Stomach (tissue), 4 donors: ENCODE data around the gene TTC17.

ENCODE experiments used
- EP300 ChIP-seq: sonication (generic); formaldehyde crosslinking; IDR thresholded peaks from one replicate; pipeline ENCODE4 v1.6.1; 2017; ENCODE audit warnings: antibody characterized with exemption
- POLR2A ChIP-seq, 4 donors: fragments of 450-650 bp; IDR thresholded peaks; one replicate each; pipeline ENCODE4 v1.6.1; 2016; ENCODE audit warnings: antibody characterized with exemption in 4 of 4, control low read depth in 2 of 4, mild to moderate bottlenecking in 1 of 4, moderate library complexity in 1 of 4
- POLR2AphosphoS5 ChIP-seq, 3 donors: sonication (generic); formaldehyde crosslinking; IDR thresholded peaks; one replicate each; pipeline ENCODE4 v1.6.1; 2016; ENCODE audit warnings: antibody characterized with exemption in 3 of 3
- TF ChIP-seq, protein P1 (sequence below), 7 experiments: fragments of 450-650 bp in 4 of 7; fragments of 200-600 bp in 3 of 7; sonication (generic) in 3 of 7; IDR thresholded peaks; one replicate each; pipeline ENCODE4 v1.5.1; 2016 to 2019; ENCODE audit warnings: antibody characterized with exemption in 7 of 7, control low read depth in 2 of 7, mild to moderate bottlenecking in 1 of 7

DNA sequence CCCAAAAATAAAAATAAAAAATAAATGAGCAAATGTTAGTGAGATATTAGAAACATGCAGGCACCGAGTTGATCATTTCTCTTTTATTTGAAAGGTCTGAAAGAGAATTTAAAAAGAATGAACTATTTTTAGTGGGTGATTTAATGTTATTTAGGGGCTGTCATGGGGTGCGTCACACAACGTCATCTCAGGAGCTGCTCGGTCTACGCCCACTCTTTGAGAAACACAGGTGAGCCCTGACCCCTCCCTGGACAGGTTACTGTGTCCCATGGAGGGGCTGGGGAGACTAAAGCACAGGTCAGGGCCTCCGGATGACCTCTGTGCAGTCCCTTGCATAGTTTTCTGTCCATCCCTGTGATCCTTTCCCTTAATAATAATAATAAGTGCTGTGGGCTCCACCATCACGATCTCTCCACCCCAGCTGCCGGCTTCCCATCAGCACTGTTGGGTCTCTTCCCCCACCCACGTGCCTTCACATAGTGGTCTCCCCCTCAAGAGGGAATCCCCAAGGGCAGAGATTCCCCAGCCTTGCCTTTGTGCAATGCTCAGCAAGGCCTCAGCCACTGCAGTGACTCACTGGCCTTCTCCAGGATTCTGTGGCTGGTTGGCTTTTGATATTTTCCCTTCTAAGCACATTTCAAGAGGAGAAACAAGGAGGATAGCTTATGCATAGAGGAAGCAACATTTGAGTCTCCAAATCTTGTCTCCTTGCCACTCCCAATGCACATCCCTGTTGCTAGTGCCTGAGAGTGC is 159.9 kb downstream of the TTC17 start:
- TF ChIP-seq, protein P1, sequence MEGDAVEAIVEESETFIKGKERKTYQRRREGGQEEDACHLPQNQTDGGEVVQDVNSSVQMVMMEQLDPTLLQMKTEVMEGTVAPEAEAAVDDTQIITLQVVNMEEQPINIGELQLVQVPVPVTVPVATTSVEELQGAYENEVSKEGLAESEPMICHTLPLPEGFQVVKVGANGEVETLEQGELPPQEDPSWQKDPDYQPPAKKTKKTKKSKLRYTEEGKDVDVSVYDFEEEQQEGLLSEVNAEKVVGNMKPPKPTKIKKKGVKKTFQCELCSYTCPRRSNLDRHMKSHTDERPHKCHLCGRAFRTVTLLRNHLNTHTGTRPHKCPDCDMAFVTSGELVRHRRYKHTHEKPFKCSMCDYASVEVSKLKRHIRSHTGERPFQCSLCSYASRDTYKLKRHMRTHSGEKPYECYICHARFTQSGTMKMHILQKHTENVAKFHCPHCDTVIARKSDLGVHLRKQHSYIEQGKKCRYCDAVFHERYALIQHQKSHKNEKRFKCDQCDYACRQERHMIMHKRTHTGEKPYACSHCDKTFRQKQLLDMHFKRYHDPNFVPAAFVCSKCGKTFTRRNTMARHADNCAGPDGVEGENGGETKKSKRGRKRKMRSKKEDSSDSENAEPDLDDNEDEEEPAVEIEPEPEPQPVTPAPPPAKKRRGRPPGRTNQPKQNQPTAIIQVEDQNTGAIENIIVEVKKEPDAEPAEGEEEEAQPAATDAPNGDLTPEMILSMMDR (IDR thresholded peaks at IDR 0.05), result no peak
- TF ChIP-seq POLR2A (IDR thresholded peaks at IDR 0.05) (no peak), EP300 (no peak), POLR2AphosphoS5 (IDR thresholded peaks at IDR 0.05) (no peak)
